Endothelial cell (in vitro differentiated cells): Measurements from ENCODE around the gene TRIP10. TPM values are rescaled to one million over a fixed set of nuclear protein-coding genes. Genes with fewer than 3 reads are reported as not detected.

Experiments used
- DNase-seq: peaks from one replicate; pipeline ENCODE4 v3.0.0; 2021; ENCODE audit warnings: low spot score
- H3K27ac Mint-ChIP-seq: one replicate; pipeline ENCODE4 v1.8.0; 2021; ENCODE audit warnings: mixed read lengths, inconsistent platforms; ENCODE audit not compliant: unreplicated experiment
- H3K27me3 Mint-ChIP-seq: one replicate; pipeline ENCODE4 v1.8.0; 2021; ENCODE audit warnings: mild to moderate bottlenecking, moderate library complexity, mixed read lengths, inconsistent platforms; ENCODE audit not compliant: unreplicated experiment
- H3K36me3 Mint-ChIP-seq: one replicate; pipeline ENCODE4 v1.8.0; 2021; ENCODE audit warnings: mild to moderate bottlenecking, low read depth, mixed read lengths, inconsistent platforms; ENCODE audit not compliant: unreplicated experiment
- H3K4me1 Mint-ChIP-seq: one replicate; pipeline ENCODE4 v1.8.0; 2021; ENCODE audit warnings: mild to moderate bottlenecking, mixed read lengths, inconsistent platforms; ENCODE audit not compliant: unreplicated experiment
- H3K4me3 Mint-ChIP-seq: one replicate; pipeline ENCODE4 v1.8.0; 2021; ENCODE audit warnings: mild to moderate bottlenecking, mixed read lengths, inconsistent platforms; ENCODE audit not compliant: unreplicated experiment
- H3K9me3 Mint-ChIP-seq: one replicate; pipeline ENCODE4 v1.8.0; 2021; ENCODE audit warnings: mixed read lengths, inconsistent platforms; ENCODE audit not compliant: unreplicated experiment
- CTCF ChIP-seq: fragments of 200-600 bp; sonication (generic); IDR thresholded peaks from one replicate; pipeline ENCODE4 v1.5.0; 2021; ENCODE audit warnings: antibody characterized with exemption; ENCODE audit not compliant: unreplicated experiment
- long read RNA-seq: library from polyadenylated mRNA; unstranded; transcript quantifications from one replicate; pipeline ENCODE4 v2.0.0, GENCODE V29; 2020; ENCODE audit not compliant: unreplicated experiment
- total RNA-seq: library from RNA; stranded (reverse); fragmentation: NEBNext Ultra II Directional; extraction: Animal tissue kit (Norgen Biotek cat#: 25700); gene quantifications from one replicate; pipeline ENCODE4 v1.2.1, GENCODE V29; 2021; ENCODE audit not compliant: unreplicated experiment

TRIP10 gene
- total RNA-seq, result 42.8 TPM
- long read RNA-seq, transcript TRIP10-202 (14 exons, 2,035 nt), result major isoform, 8 of 16 reads
- long read RNA-seq, partial matches to known transcripts, result 5 of 16 reads
- long read RNA-seq, other reads (novel, unspliced or antisense), result 2 of 16 reads

GRCh38 chr19:6739390-6739882 is at the start of gene TRIP10:
TRIP10 (plus strand) TSS chr19:6739680; CDS start chr19:6739762, 82 bp downstream.
- Mint-ChIP-seq H3K9me3 (no peaks in the 10 kb centered on the region), H3K27me3 (peaks cover 24% of the 10 kb centered on the region), H3K4me3 (peak within 1 kb of the TSS; percentile 92), H3K36me3 (peaks cover 16% of the 10 kb centered on the region), H3K27ac (peak within 1 kb of the TSS; percentile 73), H3K4me1 (peaks cover 17% of the 10 kb centered on the region)
- peak; percentile 81 for DNase-seq
- no peak for TF ChIP-seq CTCF

GRCh38 chr19:6690160-6690885 is 49.2 kb upstream of the TRIP10 start:
- Mint-ChIP-seq H3K9me3 (peaks cover 28% of the 10 kb centered on the region), H3K36me3 (peaks cover 22% of the 10 kb centered on the region), H3K27ac (no peak overlapping the region), H3K4me1 (no peaks in the 10 kb centered on the region), H3K4me3 (no peak overlapping the region), H3K27me3 (peaks cover 16% of the 10 kb centered on the region)
- no peak for DNase-seq
- no peak for TF ChIP-seq CTCF

- TF ChIP-seq CTCF, result no peak
- Mint-ChIP-seq H3K4me3 (no peak overlapping the region), H3K27me3 (peaks cover 16% of the 10 kb centered on the region), H3K36me3 (peaks cover 18% of the 10 kb centered on the region), H3K9me3 (peaks cover 28% of the 10 kb centered on the region), H3K4me1 (no peaks in the 10 kb centered on the region), H3K27ac (no peak overlapping the region)
- no peak for DNase-seq
Measured at GRCh38 chr19:6691342-6691741, 48.1 kb upstream of the TRIP10 start.

- H3K27me3 Mint-ChIP-seq, result peaks cover 15% of the 10 kb centered on the region
- peaks cover 18% of the 10 kb centered on the region for H3K36me3 Mint-ChIP-seq
- no peak overlapping the region for H3K4me3 Mint-ChIP-seq
- no peak for DNase-seq
- TF ChIP-seq CTCF, result no peak
- H3K9me3 Mint-ChIP-seq, result peaks cover 25% of the 10 kb centered on the region
- no peak overlapping the region for H3K27ac Mint-ChIP-seq
- H3K4me1 Mint-ChIP-seq, result no peaks in the 10 kb centered on the region
Measured at GRCh38 chr19:6692027-6692426, 47.5 kb upstream of the TRIP10 start.

GRCh38 chr19:6693056-6693471 is 46.4 kb upstream of the TRIP10 start:
- Mint-ChIP-seq H3K27me3 (peaks cover 15% of the 10 kb centered on the region), H3K4me1 (no peaks in the 10 kb centered on the region), H3K36me3 (peaks cover 15% of the 10 kb centered on the region), H3K27ac (no peak overlapping the region), H3K9me3 (peaks cover 20% of the 10 kb centered on the region), H3K4me3 (no peak overlapping the region)
- DNase-seq, result no peak
- no peak for TF ChIP-seq CTCF
